GM21367 (cell line): ENCODE data around the gene CD1C.
A peak's percentile ranks its signal among the peaks of the same experiment; 100 is the strongest.
"Not testable (repeated sequence)": the region's sequence is repeated elsewhere in the genome, so short reads cannot be mapped to it uniquely, and the experiment has no call there.

Experiments
- ATAC-seq: cut with Tn5 transposase; IDR thresholded peaks from one replicate; pipeline ENCODE4 v1.9.1; 2021; ENCODE audit not compliant: unreplicated experiment

The CD1C gene

GRCh38 chr1:158289811-158290210 is at the start of gene CD1C:
CD1C (plus strand) TSS chr1:158289923; CDS start chr1:158290065, 142 bp downstream.
- no peak for ATAC-seq

DNA sequence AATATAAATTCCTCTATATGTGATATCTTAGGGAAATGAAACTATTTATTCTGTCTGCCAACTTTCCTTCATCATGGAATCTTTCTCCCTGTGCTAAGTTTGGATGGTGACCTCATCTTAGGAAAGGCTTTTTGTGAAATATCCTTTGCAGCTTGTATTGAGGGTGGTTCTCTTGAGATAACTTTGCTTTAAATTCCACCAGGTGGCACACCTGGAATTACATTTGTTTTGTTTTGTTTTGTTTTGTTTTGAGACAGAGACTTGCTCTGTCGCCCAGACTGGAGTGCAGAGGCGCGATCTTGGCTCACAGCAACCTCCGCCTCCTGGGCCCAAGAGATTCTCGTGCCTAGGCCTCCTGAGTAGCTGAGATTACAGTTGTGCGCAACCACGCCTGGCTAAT is 43.1 kb upstream of the CD1C start:
- ATAC-seq, result no peak

- peak; percentile 53 for ATAC-seq
Observed at GRCh38 chr1:158248118-158248517, 41.6 kb upstream of the CD1C start.

- no peak for ATAC-seq
Observed at GRCh38 chr1:158248771-158249170, 41.0 kb upstream of the CD1C start.

GRCh38 chr1:158249646-158250045 is 40.1 kb upstream of the CD1C start:
- ATAC-seq, result no peak

GRCh38 chr1:158251163-158251562 is 38.6 kb upstream of the CD1C start:
- no peak for ATAC-seq

DNA sequence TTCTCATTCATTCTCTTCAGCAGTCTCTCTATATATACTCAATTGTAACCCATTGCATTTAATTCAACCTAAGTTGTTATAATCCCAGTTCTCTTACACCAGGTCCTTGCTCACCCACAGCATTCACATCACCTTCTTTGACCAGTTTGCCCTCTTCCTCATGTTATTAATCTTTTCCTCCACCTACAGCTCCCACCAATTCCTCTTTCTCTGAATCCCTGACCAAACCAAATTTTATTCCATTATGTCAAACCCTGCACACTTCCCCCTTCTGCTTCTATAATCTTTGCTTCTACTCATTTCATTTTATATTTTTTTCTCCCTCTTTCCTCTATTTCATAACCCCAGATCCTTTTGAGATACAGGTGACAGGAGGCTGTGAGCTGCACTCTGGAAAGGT is 34.1 kb upstream of the CD1C start:
- ATAC-seq, result no peak

GRCh38 chr1:158256747-158257146 is 33.0 kb upstream of the CD1C start:
- ATAC-seq, result not testable (repeated sequence)

DNA sequence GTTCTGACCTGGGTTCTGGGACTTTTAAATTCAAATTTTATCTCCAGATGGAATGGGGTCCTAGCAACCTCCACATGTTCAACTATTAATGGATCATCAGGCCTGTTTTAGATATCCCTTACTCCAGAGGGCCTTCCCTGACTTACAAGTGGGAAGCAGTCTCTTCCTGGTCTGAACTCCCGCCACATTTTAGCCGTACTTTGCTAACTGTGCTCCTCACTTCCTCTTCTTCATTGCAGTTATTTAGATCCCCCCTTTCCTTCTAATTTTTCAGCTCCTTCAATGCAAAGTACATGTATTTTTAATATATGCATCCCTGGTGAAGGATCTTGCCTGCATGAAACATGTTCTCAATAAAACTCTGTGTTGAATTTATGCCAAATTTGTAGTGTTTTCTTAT is 31.8 kb upstream of the CD1C start:
- no peak for ATAC-seq

DNA sequence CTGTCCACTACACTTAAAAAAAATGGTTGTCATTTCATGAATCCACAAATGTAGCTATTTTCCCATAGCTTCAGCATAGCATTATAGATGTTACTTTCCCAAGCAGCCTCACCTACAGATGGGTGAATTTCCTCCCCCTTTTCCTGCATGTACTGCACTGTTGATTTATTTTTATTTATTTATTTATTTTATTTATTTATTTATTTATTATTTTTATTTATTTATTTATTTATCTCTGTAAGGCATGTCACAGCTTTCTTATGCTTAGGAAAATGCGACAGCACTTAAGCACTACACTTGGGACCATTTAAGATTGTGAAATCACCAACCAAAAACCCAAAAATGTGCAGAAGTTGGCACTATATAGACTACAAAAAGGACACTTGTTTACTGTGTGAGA is 30.6 kb upstream of the CD1C start:
- no peak for ATAC-seq

GRCh38 chr1:158272681-158273080 is 17.0 kb upstream of the CD1C start:
- no peak for ATAC-seq

DNA sequence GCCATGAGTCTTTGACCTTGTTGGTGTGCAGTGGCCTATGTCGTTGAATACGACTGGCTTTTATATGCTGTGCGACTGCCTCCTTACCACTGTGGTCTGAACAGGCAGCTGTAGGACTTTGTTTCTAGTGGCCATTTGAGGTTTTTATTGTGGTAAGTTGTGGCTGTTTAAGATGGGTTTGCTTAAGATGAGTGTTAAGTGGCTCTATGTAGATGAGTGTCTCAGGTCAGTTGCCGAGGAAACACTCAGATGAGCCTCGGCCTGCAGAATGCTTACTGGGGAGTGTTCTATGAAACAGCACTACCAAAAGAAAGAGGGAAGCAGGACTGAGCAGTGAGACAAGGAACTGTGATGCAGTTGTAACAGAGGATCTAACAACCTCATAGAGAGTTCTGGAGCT is 14.9 kb upstream of the CD1C start:
- no peak for ATAC-seq

GRCh38 chr1:158282421-158282820 is 7.3 kb upstream of the CD1C start:
- ATAC-seq, result not testable (repeated sequence)

DNA sequence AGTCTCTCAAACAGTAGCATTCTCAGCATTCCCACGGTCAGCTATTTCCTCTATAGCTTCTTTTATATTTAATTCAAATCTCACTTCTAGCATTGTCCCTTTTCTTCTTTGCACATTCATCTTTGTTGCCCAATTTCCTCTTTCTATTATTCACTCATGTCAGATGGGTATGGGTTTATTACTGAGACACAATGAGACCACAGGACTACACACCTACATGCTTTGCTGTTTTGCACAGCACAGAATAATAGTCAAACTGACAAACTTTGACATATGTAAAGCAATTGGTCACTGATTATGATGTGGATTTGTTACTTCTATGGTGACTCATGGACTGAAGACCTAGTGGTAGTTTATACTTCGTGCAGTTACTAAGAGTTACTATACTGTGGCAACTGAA is 5.8 kb upstream of the CD1C start:
- ATAC-seq, result peak; percentile 38

- ATAC-seq, result peak; percentile 67
Observed at GRCh38 chr1:158285756-158286241, 3.9 kb upstream of the CD1C start.

DNA sequence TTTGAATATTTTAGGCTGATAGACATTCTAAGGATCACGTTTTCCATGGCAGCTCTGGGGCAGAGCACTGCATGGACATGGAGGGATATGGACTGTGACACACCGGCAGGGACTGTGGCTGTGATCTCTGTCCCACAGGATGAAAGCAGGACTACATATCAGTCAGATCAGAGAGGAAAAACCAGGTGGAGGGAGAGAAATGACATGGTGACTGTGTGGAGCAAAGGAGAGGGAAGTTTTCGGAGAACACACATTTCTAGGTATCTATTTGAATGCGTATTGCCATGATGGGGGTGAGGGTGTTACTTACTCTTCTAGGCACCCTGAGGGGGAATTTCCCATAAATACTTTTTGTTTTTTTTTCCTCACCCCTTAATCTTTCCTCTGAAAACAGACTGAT is 3.2 kb upstream of the CD1C start:
- no peak for ATAC-seq

- no peak for ATAC-seq
Observed at GRCh38 chr1:158286941-158287346, 2.8 kb upstream of the CD1C start.

- no peak for ATAC-seq
Observed at GRCh38 chr1:158290321-158290844, 660 bp downstream of the CD1C start.

- ATAC-seq, result no peak
Observed at GRCh38 chr1:158295791-158296190, 6.1 kb downstream of the CD1C start.

- no peak for ATAC-seq
Observed at GRCh38 chr1:158310623-158311022, 20.9 kb downstream of the CD1C start.

GRCh38 chr1:158311066-158311465 is 21.3 kb downstream of the CD1C start:
- no peak for ATAC-seq

- ATAC-seq, result no peak
Observed at GRCh38 chr1:158323866-158324265, 34.1 kb downstream of the CD1C start.

- no peak for ATAC-seq
Observed at GRCh38 chr1:158324395-158324794, 34.7 kb downstream of the CD1C start.
